Measurements from ENCODE around the gene DCAF7. TPM values are rescaled to one million over a fixed set of nuclear protein-coding genes. Genes with fewer than 3 reads are reported as not detected.

Gene DCAF7
- polyA plus RNA-seq, 1 of the 3 experiments (the other 2 are of a cell fraction): 63.5 TPM

GRCh38 chr17:63530557-63531021, 19.7 kb upstream of the DCAF7 start (continued):
- no peak for TF ChIP-seq REST (IDR thresholded peaks at IDR 0.05; ENCODE audit: low read depth, low read length)
- no peak for TF ChIP-seq TEAD4 (IDR thresholded peaks at IDR 0.05; ENCODE audit: borderline replicate concordance, insufficient read depth)
- TF ChIP-seq, protein P1, sequence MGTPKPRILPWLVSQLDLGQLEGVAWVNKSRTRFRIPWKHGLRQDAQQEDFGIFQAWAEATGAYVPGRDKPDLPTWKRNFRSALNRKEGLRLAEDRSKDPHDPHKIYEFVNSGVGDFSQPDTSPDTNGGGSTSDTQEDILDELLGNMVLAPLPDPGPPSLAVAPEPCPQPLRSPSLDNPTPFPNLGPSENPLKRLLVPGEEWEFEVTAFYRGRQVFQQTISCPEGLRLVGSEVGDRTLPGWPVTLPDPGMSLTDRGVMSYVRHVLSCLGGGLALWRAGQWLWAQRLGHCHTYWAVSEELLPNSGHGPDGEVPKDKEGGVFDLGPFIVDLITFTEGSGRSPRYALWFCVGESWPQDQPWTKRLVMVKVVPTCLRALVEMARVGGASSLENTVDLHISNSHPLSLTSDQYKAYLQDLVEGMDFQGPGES (IDR thresholded peaks at IDR 0.05; ENCODE audit: low read depth, low read length): no peak

DNA sequence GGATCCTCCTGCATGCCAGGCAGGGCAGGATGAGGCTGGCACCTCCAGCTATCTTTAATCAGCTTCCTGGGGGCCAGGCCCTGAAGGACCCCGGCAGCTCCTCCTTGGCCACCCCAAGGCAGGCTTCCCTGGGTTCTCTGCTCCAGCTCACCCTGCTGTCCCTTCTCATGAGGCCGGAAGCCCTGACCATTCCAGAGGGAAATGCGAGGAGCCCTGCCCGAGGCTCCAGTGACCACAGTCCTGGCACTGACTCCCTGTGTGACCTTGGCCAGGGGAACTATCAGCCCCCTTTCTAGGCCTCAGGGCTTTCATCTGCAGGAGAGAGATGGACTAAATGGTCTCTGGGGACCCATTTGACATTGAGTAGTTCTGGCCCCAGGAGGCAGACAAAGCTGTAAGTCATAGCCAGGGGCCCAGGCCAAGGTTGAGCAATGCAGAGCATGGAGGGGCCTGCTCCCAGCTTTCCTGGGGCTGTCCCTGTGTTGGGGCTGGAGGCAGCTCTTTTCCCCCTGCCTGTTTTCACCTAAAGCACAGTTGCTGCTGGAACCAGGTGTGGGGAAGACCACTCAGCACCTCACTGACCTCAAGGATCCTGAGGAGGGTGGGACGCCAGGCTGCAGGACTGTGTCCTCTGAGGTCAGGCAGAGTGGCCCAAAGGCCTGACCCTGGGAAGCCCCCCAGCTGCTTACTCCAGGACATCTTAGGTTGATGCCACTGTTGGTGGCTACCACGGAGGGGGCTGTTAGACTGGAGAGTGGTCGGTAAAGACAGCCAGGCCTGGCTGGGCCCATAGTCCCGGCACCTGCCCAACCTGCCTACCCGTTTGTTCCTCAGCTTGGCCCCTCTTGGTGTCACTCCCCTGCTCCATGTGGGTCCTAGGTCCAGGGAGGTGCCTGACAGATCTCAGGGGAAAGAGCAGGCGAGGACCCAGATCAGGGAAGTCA, 19.0 kb upstream of the DCAF7 start:
- Histone ChIP-seq H3K4me2 (no peak overlapping the region), H3K27me3 (ENCODE audit: insufficient read depth) (peaks cover 5% of the 10 kb centered on the region; the same call in 1 of the 2 replicates), H2AFZ (ENCODE audit: low read depth) (no peak overlapping the region), H3K9me2 (no peaks in the 10 kb centered on the region), H3K4me1 (ENCODE audit: control insufficient read depth in 1 of 2, insufficient read depth in 2 of 2, low read depth in 1 of 2, low read length in 1 of 2) (peaks cover 0 to 29% of the 10 kb centered on the region in 2 experiments; a peak in 1 of 4 replicates), H3K4me3 (ENCODE audit: low read depth in 2 of 2, low read length in 1 of 2) (no peak overlapping the region), H3K79me2 (ENCODE audit: insufficient read depth) (no peaks in the 10 kb centered on the region), H3K27ac (ENCODE audit: low read depth in 2 of 2, low read length in 1 of 2) (peak overlapping the region in 1 of 2 experiments; percentile 23; a peak in 1 of 4 replicates), H3K36me3 (replicated peaks in 1 of 2; ENCODE audit: control insufficient read depth in 1 of 2, insufficient read depth in 2 of 2, low read length in 1 of 2) (no peaks in the 10 kb centered on the region), H3K9ac (no peak overlapping the region), H3F3A (replicated peaks; ENCODE audit: insufficient read depth) (no peaks in the 10 kb centered on the region), H3K9me3 (no peaks in the 10 kb centered on the region), H4K20me1 (ENCODE audit: insufficient read depth) (no peaks in the 10 kb centered on the region)
- CTCF ChIA-PET: interaction anchor here (0.9 to 3.0 kb wide), 7 partner anchors 13 to 125 kb away, joined by 3 to 12 read pairs (median 4); no protein-coding TSS in a partner anchor
- TF ChIP-seq RAD21 (IDR thresholded peaks at IDR 0.05; ENCODE audit: low read length) (no peak), EP300 (IDR thresholded peaks at IDR 0.05; ENCODE audit: borderline replicate concordance in 1 of 2, low read depth in 1 of 2, low read length in 1 of 2) (no peak), MAX (IDR thresholded peaks at IDR 0.05; ENCODE audit: low read depth) (no peak), SMC3 (IDR thresholded peaks at IDR 0.05; ENCODE audit: low read depth, low read length) (no peak), FOXM1 (IDR thresholded peaks at IDR 0.05; ENCODE audit: low read depth) (no peak), MEF2A (IDR thresholded peaks at IDR 0.05; ENCODE audit: borderline replicate concordance, low read depth) (no peak), SIN3A (IDR thresholded peaks at IDR 0.05; ENCODE audit: borderline replicate concordance, low read depth, low read length) (no peak), ELF1 (IDR thresholded peaks at IDR 0.05) (no peak), NRF1 (IDR thresholded peaks at IDR 0.05; ENCODE audit: low read depth, low read length) (no peak), USF2 (IDR thresholded peaks at IDR 0.05; ENCODE audit: borderline replicate concordance, low read depth, low read length) (no peak), GABPA (IDR thresholded peaks at IDR 0.05; ENCODE audit: low read depth) (no peak), TAF1 (IDR thresholded peaks at IDR 0.05; ENCODE audit: borderline replicate concordance, low read depth, low read length) (no peak), YY1 (IDR thresholded peaks at IDR 0.05; ENCODE audit: low read depth) (no peak), EZH2phosphoT487 (IDR thresholded peaks at IDR 0.05; ENCODE audit: borderline replicate concordance, low read depth) (no peak), POLR2AphosphoS5 (IDR thresholded peaks at IDR 0.05; ENCODE audit: low read depth, low read length) (no peak), ZBTB33 (IDR thresholded peaks at IDR 0.05; ENCODE audit: borderline replicate concordance, low read depth) (no peak)
- TF ChIP-seq, protein P2, sequence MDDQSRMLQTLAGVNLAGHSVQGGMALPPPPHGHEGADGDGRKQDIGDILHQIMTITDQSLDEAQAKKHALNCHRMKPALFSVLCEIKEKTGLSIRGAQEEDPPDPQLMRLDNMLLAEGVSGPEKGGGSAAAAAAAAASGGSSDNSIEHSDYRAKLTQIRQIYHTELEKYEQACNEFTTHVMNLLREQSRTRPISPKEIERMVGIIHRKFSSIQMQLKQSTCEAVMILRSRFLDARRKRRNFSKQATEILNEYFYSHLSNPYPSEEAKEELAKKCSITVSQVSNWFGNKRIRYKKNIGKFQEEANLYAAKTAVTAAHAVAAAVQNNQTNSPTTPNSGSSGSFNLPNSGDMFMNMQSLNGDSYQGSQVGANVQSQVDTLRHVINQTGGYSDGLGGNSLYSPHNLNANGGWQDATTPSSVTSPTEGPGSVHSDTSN (IDR thresholded peaks at IDR 0.05): no peak
- WGBS (ENCODE audit: low lambda C conversion rate): 73% methylated on average over 6 of the region's 10 CpGs
- POLR2A ChIA-PET: interaction anchor here (0.7 to 1.9 kb wide), 4 partner anchors 19 to 100 kb away, joined by 3 to 5 read pairs (median 4); partner anchors contain the start of gene DCAF7
- no peak for DNase-seq

Data from SK-N-SH (cell line).